Measurements from ENCODE around the gene BCL2L12. TPM values are rescaled to one million over a fixed set of nuclear protein-coding genes. Genes with fewer than 3 reads are reported as not detected.

Gene BCL2L12
- total and polyA plus RNA-seq, 2 of the 13 experiments (the other 11 are each of a cell fraction or from before 2014, with no cell fraction given) = 26.8 to 40.8 TPM

- TF ChIP-seq ZNF615 (CRISPR knock-in tag; IDR thresholded peaks at IDR 0.05; ENCODE audit: borderline replicate concordance) = no peak
- TF ChIP-seq E2F5 (CRISPR knock-in tag; conservative IDR thresholded peaks at IDR 0.05) = no peak
- no peak for TF ChIP-seq ZSCAN20 (CRISPR knock-in tag; IDR thresholded peaks at IDR 0.05; ENCODE audit: borderline replicate concordance)
- TF ChIP-seq NCOR1 (IDR thresholded peaks at IDR 0.05; ENCODE audit: borderline replicate concordance, low read length) = peak; percentile 74; the same call in 1 of the 2 replicates
- TF ChIP-seq NBN (conservative IDR thresholded peaks at IDR 0.05) = no peak
- peak; percentile 92 for TF ChIP-seq HNF1B (CRISPR knock-in tag; IDR thresholded peaks at IDR 0.05)
- no peak for TF ChIP-seq ZNF33A (CRISPR knock-in tag; IDR thresholded peaks at IDR 0.05; ENCODE audit: borderline replicate concordance)
- TF ChIP-seq HES4 (CRISPR knock-in tag; IDR thresholded peaks at IDR 0.05; ENCODE audit: borderline replicate concordance) = no peak
- TF ChIP-seq ZNF280B (CRISPR knock-in tag; IDR thresholded peaks at IDR 0.05; ENCODE audit: borderline replicate concordance) = peak; percentile 86; the same call in 1 of the 2 replicates
- peak; percentile 75; the same call in 1 of the 2 replicates for TF ChIP-seq ZBTB4 (CRISPR knock-in tag; IDR thresholded peaks at IDR 0.05; ENCODE audit: borderline replicate concordance)
- TF ChIP-seq PBX2 (CRISPR knock-in tag; IDR thresholded peaks at IDR 0.05) = peak; percentile 81
- no peak for TF ChIP-seq ZBTB14 (CRISPR knock-in tag; IDR thresholded peaks at IDR 0.05)
- no peak for TF ChIP-seq ZNF136 (CRISPR knock-in tag; IDR thresholded peaks at IDR 0.05; ENCODE audit: low read depth)
- TF ChIP-seq ZKSCAN5 (CRISPR knock-in tag; IDR thresholded peaks at IDR 0.05) = 0 out of 2 replicates have a peak, but pooled peaks have one; percentile 26
- 0 out of 2 replicates have a peak, but pooled peaks have one; percentile 47 for TF ChIP-seq HOXA5 (CRISPR knock-in tag; IDR thresholded peaks at IDR 0.05)
- no peak for TF ChIP-seq ZNF24 (IDR thresholded peaks at IDR 0.05)
- TF ChIP-seq KLF12 (CRISPR knock-in tag; IDR thresholded peaks at IDR 0.05; ENCODE audit: borderline replicate concordance) = no peak
- no peak for TF ChIP-seq ZNF850 (CRISPR knock-in tag; conservative IDR thresholded peaks at IDR 0.05)
- TF ChIP-seq ZNF205 (CRISPR knock-in tag; IDR thresholded peaks at IDR 0.05) = peak; percentile 85
These were observed 6.6 kb downstream of the BCL2L12 start (continued) for GRCh38 chr19:49672131-49672919.

Data from HepG2 (cell line).